ENCODE measurements around the gene MUC22. TPM values are rescaled to one million over a fixed set of nuclear protein-coding genes. Genes with fewer than 3 reads are reported as not detected.
"Not testable (repeated sequence)": the region's sequence is repeated elsewhere in the genome, so short reads cannot be mapped to it uniquely, and the experiment has no call there.

MUC22 gene
- total RNA-seq, 4 donors from 2014 or later = 0.05 to 0.36 (median 0.18) TPM

GRCh38 chr6:31041372-31041974 is 31.2 kb downstream of the MUC22 start:
- in situ Hi-C loops (cut with MboI; ENCODE audit: low sequenced_read_pairs in 4 of 4) (loop anchor here in 2 of 4 donors (10.0 kb wide), 1 partner anchor 127 kb away; the partner anchor contains the start of gene VARS2 (in 2 of the 2)), intact Hi-C loops (cut with DNase I; ENCODE audit: low total_unique reads) (loop anchor here (1.0 kb wide), 1 partner anchor 126 kb away; no protein-coding TSS in a partner anchor)

DNA sequence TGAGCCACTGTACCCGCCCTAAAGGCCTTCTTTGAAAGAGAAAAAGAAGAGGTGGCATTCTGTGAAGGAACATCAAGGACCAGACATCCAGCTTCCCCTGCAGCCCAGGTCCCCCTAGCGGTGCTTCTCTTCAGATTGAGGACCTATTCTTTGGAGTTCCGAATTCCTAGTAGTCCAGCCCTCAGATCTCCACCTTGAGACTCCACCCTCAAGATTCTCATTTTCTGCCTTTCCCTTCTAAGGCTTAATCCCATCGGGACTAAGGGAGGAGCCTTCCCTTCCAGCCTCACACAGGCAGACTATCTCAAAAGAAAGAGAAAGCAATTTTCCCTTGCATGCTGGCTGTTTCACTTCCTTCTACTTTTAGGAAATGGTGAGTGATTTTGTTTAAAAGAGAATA is 32.5 kb downstream of the MUC22 start:
- no peaks in the 10 kb centered on the region for H3K27me3 ChIP-seq
- ATAC-seq (peak; percentile 49 to 70), DNase-seq (peak; percentile 36 to 67)
- no peak for TF ChIP-seq POLR2A (IDR thresholded peaks at IDR 0.05)
- TF ChIP-seq, protein P1, sequence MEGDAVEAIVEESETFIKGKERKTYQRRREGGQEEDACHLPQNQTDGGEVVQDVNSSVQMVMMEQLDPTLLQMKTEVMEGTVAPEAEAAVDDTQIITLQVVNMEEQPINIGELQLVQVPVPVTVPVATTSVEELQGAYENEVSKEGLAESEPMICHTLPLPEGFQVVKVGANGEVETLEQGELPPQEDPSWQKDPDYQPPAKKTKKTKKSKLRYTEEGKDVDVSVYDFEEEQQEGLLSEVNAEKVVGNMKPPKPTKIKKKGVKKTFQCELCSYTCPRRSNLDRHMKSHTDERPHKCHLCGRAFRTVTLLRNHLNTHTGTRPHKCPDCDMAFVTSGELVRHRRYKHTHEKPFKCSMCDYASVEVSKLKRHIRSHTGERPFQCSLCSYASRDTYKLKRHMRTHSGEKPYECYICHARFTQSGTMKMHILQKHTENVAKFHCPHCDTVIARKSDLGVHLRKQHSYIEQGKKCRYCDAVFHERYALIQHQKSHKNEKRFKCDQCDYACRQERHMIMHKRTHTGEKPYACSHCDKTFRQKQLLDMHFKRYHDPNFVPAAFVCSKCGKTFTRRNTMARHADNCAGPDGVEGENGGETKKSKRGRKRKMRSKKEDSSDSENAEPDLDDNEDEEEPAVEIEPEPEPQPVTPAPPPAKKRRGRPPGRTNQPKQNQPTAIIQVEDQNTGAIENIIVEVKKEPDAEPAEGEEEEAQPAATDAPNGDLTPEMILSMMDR (IDR thresholded peaks at IDR 0.05 in 4 of 5, conservative IDR thresholded peaks at IDR 0.05 in 1 of 5) = peak; percentile 28 to 58 (median 49)
- in situ Hi-C loops (cut with MboI; ENCODE audit: low sequenced_read_pairs in 4 of 4) = loop anchor here in 2 of 4 donors (10.0 kb wide), 1 partner anchor 128 kb away; the partner anchor contains the start of gene VARS2 (in 2 of the 2)
- H3K9me3 ChIP-seq = no peaks in the 10 kb centered on the region
- peaks cover 5 to 6% of the 10 kb centered on the region in 2 donors for H3K4me1 ChIP-seq
- peak overlapping the region in 1 of 4 donors; percentile 4 for H3K27ac ChIP-seq
- H3K4me3 ChIP-seq = no peak overlapping the region
- intact Hi-C loops (cut with DNase I; ENCODE audit: low total_unique reads) = no loop called here
- no peaks in the 10 kb centered on the region for H3K36me3 ChIP-seq

More at GRCh38 chr6:31041372-31041974, 31.2 kb downstream of the MUC22 start:
- ATAC-seq (no peak), DNase-seq (no peak)
- H3K27ac ChIP-seq = peak overlapping the region in 3 of 4 donors; percentile 8 to 57 (median 41)
- H3K4me3 ChIP-seq = no peak overlapping the region
- no peaks in the 10 kb centered on the region for H3K27me3 ChIP-seq
- H3K9me3 ChIP-seq = no peaks in the 10 kb centered on the region
- TF ChIP-seq, protein P1 (IDR thresholded peaks at IDR 0.05 in 4 of 5, conservative IDR thresholded peaks at IDR 0.05 in 1 of 5) = no peak
- TF ChIP-seq POLR2A (IDR thresholded peaks at IDR 0.05) = no peak
- H3K4me1 ChIP-seq = peaks cover 18 to 19% of the 10 kb centered on the region in 2 donors
- H3K36me3 ChIP-seq = no peaks in the 10 kb centered on the region

GRCh38 chr6:31048099-31048498 is 37.8 kb downstream of the MUC22 start:
- intact Hi-C loops (cut with DNase I; ENCODE audit: low total_unique reads) = no loop called here
- TF ChIP-seq POLR2A (IDR thresholded peaks at IDR 0.05) = no peak
- TF ChIP-seq, protein P1 (IDR thresholded peaks at IDR 0.05 in 4 of 5, conservative IDR thresholded peaks at IDR 0.05 in 1 of 5) = no peak

GRCh38 chr6:31049518-31049917 is 39.2 kb downstream of the MUC22 start:
- no peaks in the 10 kb centered on the region for H3K36me3 ChIP-seq
- H3K27me3 ChIP-seq = no peaks in the 10 kb centered on the region
- H3K27ac ChIP-seq = no peak overlapping the region
- DNase-seq (no peak), ATAC-seq (no peak)
- no peak for TF ChIP-seq POLR2A (IDR thresholded peaks at IDR 0.05)
- TF ChIP-seq, protein P1 (IDR thresholded peaks at IDR 0.05 in 4 of 5, conservative IDR thresholded peaks at IDR 0.05 in 1 of 5) = no peak
- H3K9me3 ChIP-seq = no peaks in the 10 kb centered on the region
- H3K4me3 ChIP-seq = no peak overlapping the region
- no peaks in the 10 kb centered on the region for H3K4me1 ChIP-seq
- intact Hi-C loops (cut with DNase I; ENCODE audit: low total_unique reads) = no loop called here
- in situ Hi-C loops (cut with MboI; ENCODE audit: low sequenced_read_pairs in 4 of 4) = loop anchor here in 2 of 4 donors (10.0 kb wide), 1 partner anchor 135 kb away; the partner anchor contains the start of gene VARS2 (in 2 of the 2)

More at GRCh38 chr6:31048099-31048498, 37.8 kb downstream of the MUC22 start:
- Histone ChIP-seq H3K9me3 (no peaks in the 10 kb centered on the region), H3K4me1 (peaks cover 0 to 1% of the 10 kb centered on the region in 2 donors), H3K27me3 (no peaks in the 10 kb centered on the region), H3K36me3 (no peaks in the 10 kb centered on the region), H3K27ac (no peak overlapping the region), H3K4me3 (no peak overlapping the region)
- no peak for ATAC-seq
- in situ Hi-C loops (cut with MboI; ENCODE audit: low sequenced_read_pairs in 4 of 4) = loop anchor here in 2 of 4 donors (10.0 kb wide), 1 partner anchor 133 kb away; the partner anchor contains the start of gene VARS2 (in 2 of the 2)
- no peak for DNase-seq

DNA sequence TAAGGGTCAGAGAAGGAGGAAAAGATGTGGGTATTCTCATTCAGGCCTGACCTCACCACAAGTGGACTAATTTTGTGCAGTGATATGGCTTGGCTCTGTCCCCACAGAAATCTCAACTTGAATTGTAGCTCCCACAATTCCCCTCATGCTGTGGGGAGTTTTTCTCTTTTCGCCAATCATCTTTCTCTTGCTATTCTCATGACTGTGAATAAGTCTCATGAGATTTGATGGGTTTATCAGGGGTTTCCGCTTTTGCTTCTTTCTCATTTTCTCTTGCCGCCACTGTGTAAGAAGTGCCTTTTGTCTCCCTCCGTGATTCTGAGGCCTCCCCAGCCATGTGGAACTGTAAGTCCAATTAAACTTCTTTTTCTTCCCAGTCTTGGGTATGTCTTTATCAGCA is 42.9 kb downstream of the MUC22 start:
- DNase-seq; H3K36me3 ChIP-seq; intact Hi-C loops (cut with DNase I; ENCODE audit: low total_unique reads); H3K9me3 ChIP-seq; H3K4me3 ChIP-seq; H3K27me3 ChIP-seq; H3K4me1 ChIP-seq; H3K27ac ChIP-seq; ATAC-seq; in situ Hi-C loops (cut with MboI; ENCODE audit: low sequenced_read_pairs in 4 of 4): not testable (repeated sequence)

Measured in gastrocnemius medialis (tissue), 4 donors.